PFSK-1 (cell line): ENCODE results near the gene PDLIM1.

Experiments
- FOXP2 ChIP-seq: optimal IDR thresholded peaks from 2 replicates; pipeline ENCODE3; 2011; ENCODE audit warnings: borderline replicate concordance, control low read depth, inconsistent platforms; ENCODE audit not compliant: insufficient read depth; ENCODE audit errors: extremely low read length, extremely low read depth
- POLR2AphosphoS5 ChIP-seq: IDR thresholded peaks from 2 replicates; pipeline ENCODE4 v1.6.1; 2012; ENCODE audit warnings: low read depth, mild to moderate bottlenecking, control low read depth, low read length, moderate library complexity
- SIN3A ChIP-seq: IDR thresholded peaks from 2 replicates; pipeline ENCODE4 v1.6.1; 2012; ENCODE audit warnings: mild to moderate bottlenecking, low read length, moderate library complexity, borderline replicate concordance; ENCODE audit not compliant: insufficient read depth

GRCh38 chr10:95244152-95244551, 46.7 kb downstream of the PDLIM1 start:
- TF ChIP-seq SIN3A, result no peak
- TF ChIP-seq FOXP2, result no peak
- no peak for TF ChIP-seq POLR2AphosphoS5
